IMR-90 (cell line): ENCODE data around the gene MCRIP2. TPM values are rescaled to one million over a fixed set of nuclear protein-coding genes. Genes with fewer than 3 reads are reported as not detected.

Experiments
- ATAC-seq: fragments of 200-7000 bp; cut with Tn5 transposase; 2 replicates; pipeline ENCODE4 v1.9.1; 2020; ENCODE audit warnings: low read depth, mild to moderate bottlenecking, moderate library complexity
- BruUV-seq: library from RNA; stranded (reverse); fragments of 400-500 nt; replicated peaks from 2 replicates; lab custom pipeline; 2021; lab: Mats Ljungman, UMichigan
- CTCF ChIA-PET: fragments of 300-600 bp; formaldehyde crosslinking; extraction: SDS; loops from one replicate; lab custom pipeline; 2021; ENCODE audit warnings: antibody characterized with exemption; lab: Yijun Ruan, JAX
- POLR2A ChIA-PET: fragments of 300-600 bp; sonication (Branson Sonifier 250); formaldehyde crosslinking; loops from one replicate; lab custom pipeline; 2022; ENCODE audit warnings: antibody characterized with exemption; ENCODE audit not compliant: unreplicated experiment; lab: Charles Lee
- DNase-seq: peaks from one replicate; pipeline ENCODE4 v3.0.0; 2013
- H2AFZ ChIP-seq: replicated peaks from 2 replicates; pipeline ENCODE3; 2013; ENCODE audit warnings: low read length, mild to moderate bottlenecking; ENCODE audit not compliant: poor library complexity
- H2AK5ac ChIP-seq: 2 replicates; pipeline ENCODE4 v1.6.1; 2013; ENCODE audit warnings: low read depth, low read length, inconsistent platforms
- H2AK9ac ChIP-seq: replicated peaks from 2 replicates; pipeline ENCODE3; 2013; ENCODE audit warnings: mild to moderate bottlenecking, low read depth, low read length, moderate library complexity; ENCODE audit not compliant: poor library complexity
- H2BK120ac ChIP-seq: 2 replicates; pipeline ENCODE4 v1.6.1; 2013; ENCODE audit warnings: low read depth, low read length, inconsistent platforms
- H2BK15ac ChIP-seq: 3 replicates; pipeline ENCODE4 v1.6.1; 2013; ENCODE audit warnings: low read depth, low read length, inconsistent platforms
- H2BK20ac ChIP-seq: 2 replicates; pipeline ENCODE4 v1.6.1; 2013; ENCODE audit warnings: low read depth, mild to moderate bottlenecking, inconsistent platforms, low read length, moderate library complexity
- H2BK5ac ChIP-seq: 2 replicates; pipeline ENCODE4 v1.6.1; 2013; ENCODE audit warnings: mild to moderate bottlenecking, low read depth, low read length, inconsistent platforms; ENCODE audit not compliant: poor library complexity, severe bottlenecking
- H3K14ac ChIP-seq: replicated peaks from 2 replicates; pipeline ENCODE4 v1.6.1; 2013; ENCODE audit warnings: low read depth, low read length, inconsistent platforms
- H3K18ac ChIP-seq: 2 replicates; pipeline ENCODE4 v1.6.1; 2013; ENCODE audit warnings: low read depth, low read length, control low read depth
- H3K23ac ChIP-seq: 2 replicates; pipeline ENCODE4 v1.6.1; 2013; ENCODE audit warnings: low read depth, low read length, inconsistent platforms
- H3K27ac ChIP-seq: 2 replicates; pipeline ENCODE4 v1.5.1; 2013; ENCODE audit warnings: mild to moderate bottlenecking, control low read depth, low read length; ENCODE audit not compliant: insufficient read depth
- H3K27me3 ChIP-seq: 2 replicates; pipeline ENCODE4 v1.6.1; 2013; ENCODE audit warnings: low read length; ENCODE audit not compliant: control insufficient read depth, insufficient read depth
- H3K36me3 ChIP-seq: 2 replicates; pipeline ENCODE4 v1.6.1; 2013; ENCODE audit warnings: low read length, mixed read lengths; ENCODE audit not compliant: control insufficient read depth, insufficient read depth
- H3K4ac ChIP-seq: 2 replicates; pipeline ENCODE4 v1.6.1; 2013; ENCODE audit warnings: low read depth, low read length, inconsistent platforms
- H3K4me1 ChIP-seq: 2 replicates; pipeline ENCODE4 v1.6.1; 2013; ENCODE audit warnings: low read length, mixed read lengths; ENCODE audit not compliant: control insufficient read depth, insufficient read depth
- H3K4me2 ChIP-seq: 2 replicates; pipeline ENCODE4 v1.6.1; 2013; ENCODE audit warnings: low read depth, mild to moderate bottlenecking, control low read depth, low read length, moderate library complexity
- H3K4me3 ChIP-seq: 2 replicates; pipeline ENCODE4 v1.5.1; 2013; ENCODE audit warnings: low read depth, mild to moderate bottlenecking, control low read depth, low read length, moderate library complexity; ENCODE audit not compliant: insufficient read depth
- H3K56ac ChIP-seq: 2 replicates; pipeline ENCODE4 v1.6.1; 2013; ENCODE audit warnings: low read length, inconsistent platforms; ENCODE audit not compliant: insufficient read depth; ENCODE audit errors: extremely low read depth
- H3K79me1 ChIP-seq, 2 experiments: 2 replicates each; pipeline ENCODE4 v1.6.1; 2013; ENCODE audit warnings: low read length in 2 of 2, inconsistent platforms in 1 of 2, low read depth in 1 of 2
- H3K9ac ChIP-seq: 2 replicates; pipeline ENCODE4 v1.6.1; 2013; ENCODE audit warnings: low read depth, low read length, control low read depth
- H3K9me1 ChIP-seq: 2 replicates; pipeline ENCODE4 v1.6.1; 2013; ENCODE audit warnings: low read length, inconsistent platforms; ENCODE audit not compliant: insufficient read depth
- H3K9me3 ChIP-seq: 2 replicates; pipeline ENCODE4 v1.6.1; 2013; ENCODE audit warnings: low read length; ENCODE audit not compliant: control insufficient read depth, insufficient read depth
- H4K20me1 ChIP-seq: 2 replicates; pipeline ENCODE4 v1.6.1; 2013; ENCODE audit warnings: low read length, inconsistent platforms; ENCODE audit not compliant: insufficient read depth
- H4K5ac ChIP-seq: 2 replicates; pipeline ENCODE4 v1.6.1; 2013; ENCODE audit warnings: mild to moderate bottlenecking, low read depth, low read length, control low read depth
- H4K8ac ChIP-seq, 2 experiments: 2 replicates each; pipeline ENCODE4 v1.6.1; 2013; ENCODE audit warnings: low read depth in 2 of 2, low read length in 2 of 2, control low read depth in 1 of 2, inconsistent platforms in 1 of 2
- H4K91ac ChIP-seq: 2 replicates; pipeline ENCODE4 v1.6.1; 2013; ENCODE audit warnings: low read depth, low read length, inconsistent platforms; ENCODE audit not compliant: insufficient read depth
- BHLHE40 ChIP-seq: fragments of 150-350 bp; IDR thresholded peaks from 2 replicates; pipeline ENCODE4 v1.6.1; 2016; ENCODE audit warnings: mild to moderate bottlenecking, low read depth, low read length
- CEBPB ChIP-seq: IDR thresholded peaks from 2 replicates; pipeline ENCODE4 v1.6.1; 2012; ENCODE audit warnings: low read depth, low read length, improper control_type of control experiment
- CHD1 ChIP-seq: IDR thresholded peaks from 2 replicates; pipeline ENCODE4 v1.6.1; 2012; ENCODE audit warnings: low read depth, low read length, improper control_type of control experiment
- FOS ChIP-seq: fragments of 150-350 bp; IDR thresholded peaks from 2 replicates; pipeline ENCODE4 v1.6.1; 2016; ENCODE audit warnings: low read depth, low read length
- MAFK ChIP-seq: IDR thresholded peaks from 2 replicates; pipeline ENCODE4 v1.6.1; 2012; ENCODE audit warnings: low read depth, low read length, improper control_type of control experiment
- MAZ ChIP-seq: IDR thresholded peaks from 2 replicates; pipeline ENCODE4 v1.6.1; 2012; ENCODE audit warnings: low read depth, mild to moderate bottlenecking, low read length, improper control_type of control experiment, moderate library complexity, borderline replicate concordance
- MXI1 ChIP-seq: IDR thresholded peaks from 2 replicates; pipeline ENCODE4 v1.6.1; 2012; ENCODE audit warnings: low read depth, mild to moderate bottlenecking, low read length, moderate library complexity, borderline replicate concordance
- NFE2L2 ChIP-seq: fragments of 150-350 bp; IDR thresholded peaks from 2 replicates; pipeline ENCODE4 v1.6.1; 2016; ENCODE audit warnings: low read depth, mild to moderate bottlenecking, low read length
- POLR2A ChIP-seq: IDR thresholded peaks from 2 replicates; pipeline ENCODE4 v1.6.1; 2012; ENCODE audit warnings: mild to moderate bottlenecking, low read depth, low read length
- RAD21 ChIP-seq: IDR thresholded peaks from 2 replicates; pipeline ENCODE4 v1.6.1; 2012; ENCODE audit warnings: low read length, improper control_type of control experiment
- RCOR1 ChIP-seq: IDR thresholded peaks from 2 replicates; pipeline ENCODE4 v1.6.1; 2012; ENCODE audit warnings: mild to moderate bottlenecking, low read length, improper control_type of control experiment; ENCODE audit not compliant: insufficient replicate concordance
- RFX5 ChIP-seq: IDR thresholded peaks from 2 replicates; pipeline ENCODE4 v1.8.0; 2012; ENCODE audit warnings: low read depth, mild to moderate bottlenecking, low read length, moderate library complexity
- SMC3 ChIP-seq: fragments of 150-350 bp; IDR thresholded peaks from 2 replicates; pipeline ENCODE4 v1.6.1; 2016; ENCODE audit warnings: low read depth, mild to moderate bottlenecking, antibody characterized with exemption, low read length, moderate library complexity
- WGBS, 2 experiments: methylation state at CpG; one replicate each; pipeline versions ENCODE4 v1.1.5 to v1.1.7; 2013; ENCODE audit warnings: missing lambda C conversion rate in 2 of 2; ENCODE audit not compliant: insufficient read length in 1 of 2; ENCODE audit errors: extremely low coverage in 2 of 2; 5-methylcytosine and 5-hydroxymethylcytosine counted together
- dilution Hi-C: fragments of 300-500 bp; cut with HindIII; formaldehyde crosslinking; loops from one replicate; pipeline ENCODE4 v1.14.3; 2018; ENCODE audit warnings: low sequenced_read_pairs; ENCODE audit not compliant: unreplicated experiment
- in situ Hi-C: fragments of 300-500 bp; cut with MboI; formaldehyde crosslinking; loops from 3 replicates; pipeline ENCODE4 v1.14.3; 2019; ENCODE audit warnings: low sequenced_read_pairs, inconsistent platforms, mixed read lengths
- intact Hi-C: fragments of 100-400 bp; cut with micrococcal nuclease; formaldehyde crosslinking; loops from 2 replicates; pipeline ENCODE4 v1.10.0; 2022
- polyA plus RNA-seq, 3 experiments: library from polyadenylated mRNA; depleted of rRNA; stranded (reverse); fragments of >200 nt; gene quantifications; 2 replicates each; pipeline ENCODE4 v1.2.3, GENCODE V29; 2012; ENCODE audit warnings: low replicate concordance in 1 of 3
- total RNA-seq: library from RNA; depleted of rRNA; stranded (reverse); fragments of >200 nt; gene quantifications from 2 replicates; pipeline ENCODE4 v1.2.3, GENCODE V29; 2012
- TF ChIP-seq, protein P1 (sequence below): fragments of 150-350 bp; IDR thresholded peaks from 2 replicates; pipeline ENCODE4 v1.6.1; 2016; ENCODE audit warnings: low read depth, mild to moderate bottlenecking, low read length, moderate library complexity, borderline replicate concordance
- TF ChIP-seq, protein P2 (sequence below): fragments of 150-350 bp; IDR thresholded peaks from 2 replicates; pipeline ENCODE4 v1.6.1; 2017; ENCODE audit warnings: mild to moderate bottlenecking, antibody characterized with exemption, low read length, low read depth
- TF ChIP-seq, protein P3 (sequence below): conservative IDR thresholded peaks from 2 replicates; pipeline ENCODE4 v1.5.1; 2012; ENCODE audit warnings: mild to moderate bottlenecking, low read depth, low read length, improper control_type of control experiment

The MCRIP2 gene
- total and polyA plus RNA-seq, 2 of the 4 experiments (the other 2 are of a cell fraction): 6.3 to 19.6 TPM

DNA sequence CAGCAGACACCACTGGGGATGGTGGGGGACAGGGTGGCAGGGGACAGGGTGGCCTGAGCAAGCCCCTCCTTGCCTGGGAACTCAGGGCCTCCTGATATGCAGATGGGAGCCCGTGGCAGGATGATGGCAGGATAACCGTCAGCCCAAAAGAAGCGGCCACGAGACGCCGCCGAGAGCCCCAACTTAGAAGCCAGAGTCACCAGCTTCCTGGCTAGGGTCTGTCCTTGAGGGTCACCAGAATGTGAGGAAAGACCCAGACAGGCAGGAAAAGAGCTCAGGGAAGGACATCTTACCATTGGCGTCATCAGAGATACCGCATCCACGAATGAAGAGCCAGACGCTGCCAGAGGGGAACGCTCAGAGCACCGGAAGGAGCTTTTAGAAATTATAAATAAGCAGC is 32.3 kb upstream of the MCRIP2 start:
- Histone ChIP-seq H2BK5ac (no peak overlapping the region), H3K9me3 (no peaks in the 10 kb centered on the region; the same call in 1 of the 2 replicates), H3K27ac (no peak overlapping the region), H3K23ac (no peak overlapping the region), H3K4ac (no peak overlapping the region), H2AK9ac (no peak overlapping the region), H3K9me1 (peaks cover 3% of the 10 kb centered on the region; the same call in 1 of the 2 replicates), H2BK15ac (no peak overlapping the region), H2BK20ac (no peak overlapping the region), H4K5ac (no peak overlapping the region), H2AK5ac (no peak overlapping the region), H2AFZ (no peak overlapping the region), H3K18ac (no peak overlapping the region), H3K9ac (no peak overlapping the region), H3K4me1 (no peaks in the 10 kb centered on the region), H3K36me3 (0 out of 2 replicates have a peak, but pooled peaks cover 2% of the 10 kb centered on the region), H2BK120ac (no peak overlapping the region), H3K14ac (no peak overlapping the region), H3K4me2 (no peak overlapping the region), H4K20me1 (peaks cover 17% of the 10 kb centered on the region), H3K79me1 (peaks cover 12 to 36% of the 10 kb centered on the region in 2 experiments), H3K56ac (no peak overlapping the region), H4K91ac (no peak overlapping the region), H3K27me3 (no peaks in the 10 kb centered on the region), H3K4me3 (no peak overlapping the region), H4K8ac (no peak overlapping the region)
- ATAC-seq (no peak), DNase-seq (no peak)
- in situ Hi-C loops: no loop called here
- POLR2A ChIA-PET: no interaction called here
- WGBS, 2 experiments: no CpG with 5 or more reads among the region's 13 CpGs
- dilution Hi-C loops: no loop called here
- intact Hi-C loops: no loop called here
- CTCF ChIA-PET: no interaction called here
- TF ChIP-seq, protein P1, sequence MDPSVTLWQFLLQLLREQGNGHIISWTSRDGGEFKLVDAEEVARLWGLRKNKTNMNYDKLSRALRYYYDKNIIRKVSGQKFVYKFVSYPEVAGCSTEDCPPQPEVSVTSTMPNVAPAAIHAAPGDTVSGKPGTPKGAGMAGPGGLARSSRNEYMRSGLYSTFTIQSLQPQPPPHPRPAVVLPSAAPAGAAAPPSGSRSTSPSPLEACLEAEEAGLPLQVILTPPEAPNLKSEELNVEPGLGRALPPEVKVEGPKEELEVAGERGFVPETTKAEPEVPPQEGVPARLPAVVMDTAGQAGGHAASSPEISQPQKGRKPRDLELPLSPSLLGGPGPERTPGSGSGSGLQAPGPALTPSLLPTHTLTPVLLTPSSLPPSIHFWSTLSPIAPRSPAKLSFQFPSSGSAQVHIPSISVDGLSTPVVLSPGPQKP: no peak
- TF ChIP-seq, protein P2, sequence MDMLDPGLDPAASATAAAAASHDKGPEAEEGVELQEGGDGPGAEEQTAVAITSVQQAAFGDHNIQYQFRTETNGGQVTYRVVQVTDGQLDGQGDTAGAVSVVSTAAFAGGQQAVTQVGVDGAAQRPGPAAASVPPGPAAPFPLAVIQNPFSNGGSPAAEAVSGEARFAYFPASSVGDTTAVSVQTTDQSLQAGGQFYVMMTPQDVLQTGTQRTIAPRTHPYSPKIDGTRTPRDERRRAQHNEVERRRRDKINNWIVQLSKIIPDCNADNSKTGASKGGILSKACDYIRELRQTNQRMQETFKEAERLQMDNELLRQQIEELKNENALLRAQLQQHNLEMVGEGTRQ: no peak
- TF ChIP-seq RFX5 (no peak), RAD21 (no peak), SMC3 (no peak), CHD1 (no peak), MAFK (no peak), RCOR1 (no peak), BHLHE40 (no peak), NFE2L2 (no peak), MXI1 (no peak), FOS (no peak), MAZ (no peak), POLR2A (no peak), CEBPB (no peak)
- TF ChIP-seq, protein P3, sequence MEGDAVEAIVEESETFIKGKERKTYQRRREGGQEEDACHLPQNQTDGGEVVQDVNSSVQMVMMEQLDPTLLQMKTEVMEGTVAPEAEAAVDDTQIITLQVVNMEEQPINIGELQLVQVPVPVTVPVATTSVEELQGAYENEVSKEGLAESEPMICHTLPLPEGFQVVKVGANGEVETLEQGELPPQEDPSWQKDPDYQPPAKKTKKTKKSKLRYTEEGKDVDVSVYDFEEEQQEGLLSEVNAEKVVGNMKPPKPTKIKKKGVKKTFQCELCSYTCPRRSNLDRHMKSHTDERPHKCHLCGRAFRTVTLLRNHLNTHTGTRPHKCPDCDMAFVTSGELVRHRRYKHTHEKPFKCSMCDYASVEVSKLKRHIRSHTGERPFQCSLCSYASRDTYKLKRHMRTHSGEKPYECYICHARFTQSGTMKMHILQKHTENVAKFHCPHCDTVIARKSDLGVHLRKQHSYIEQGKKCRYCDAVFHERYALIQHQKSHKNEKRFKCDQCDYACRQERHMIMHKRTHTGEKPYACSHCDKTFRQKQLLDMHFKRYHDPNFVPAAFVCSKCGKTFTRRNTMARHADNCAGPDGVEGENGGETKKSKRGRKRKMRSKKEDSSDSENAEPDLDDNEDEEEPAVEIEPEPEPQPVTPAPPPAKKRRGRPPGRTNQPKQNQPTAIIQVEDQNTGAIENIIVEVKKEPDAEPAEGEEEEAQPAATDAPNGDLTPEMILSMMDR: no peak
- BruUV-seq: no TSS peak
